ENCODE data around the gene RFTN1.

Gene RFTN1

DNA sequence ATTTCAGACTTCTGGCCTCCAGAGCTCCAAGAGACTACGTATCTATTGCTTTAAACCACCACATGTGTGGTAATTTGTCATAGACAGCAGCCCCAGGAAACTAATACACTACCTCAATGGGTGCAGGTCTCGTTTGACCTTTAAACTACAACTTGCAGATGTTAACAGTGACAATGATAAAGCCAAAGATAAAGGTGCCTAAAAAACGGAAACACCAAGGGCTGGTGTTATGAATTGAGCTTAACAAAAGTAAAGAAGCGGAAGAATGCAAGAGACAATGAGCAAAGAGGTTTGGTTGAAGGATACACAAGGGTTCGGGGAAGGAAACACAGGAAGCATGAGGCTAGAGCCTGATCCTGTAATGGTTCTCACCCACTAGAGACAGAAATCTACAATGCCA lies 50.8 kb downstream of the RFTN1 start:
- no peak for DNase-seq

DNA sequence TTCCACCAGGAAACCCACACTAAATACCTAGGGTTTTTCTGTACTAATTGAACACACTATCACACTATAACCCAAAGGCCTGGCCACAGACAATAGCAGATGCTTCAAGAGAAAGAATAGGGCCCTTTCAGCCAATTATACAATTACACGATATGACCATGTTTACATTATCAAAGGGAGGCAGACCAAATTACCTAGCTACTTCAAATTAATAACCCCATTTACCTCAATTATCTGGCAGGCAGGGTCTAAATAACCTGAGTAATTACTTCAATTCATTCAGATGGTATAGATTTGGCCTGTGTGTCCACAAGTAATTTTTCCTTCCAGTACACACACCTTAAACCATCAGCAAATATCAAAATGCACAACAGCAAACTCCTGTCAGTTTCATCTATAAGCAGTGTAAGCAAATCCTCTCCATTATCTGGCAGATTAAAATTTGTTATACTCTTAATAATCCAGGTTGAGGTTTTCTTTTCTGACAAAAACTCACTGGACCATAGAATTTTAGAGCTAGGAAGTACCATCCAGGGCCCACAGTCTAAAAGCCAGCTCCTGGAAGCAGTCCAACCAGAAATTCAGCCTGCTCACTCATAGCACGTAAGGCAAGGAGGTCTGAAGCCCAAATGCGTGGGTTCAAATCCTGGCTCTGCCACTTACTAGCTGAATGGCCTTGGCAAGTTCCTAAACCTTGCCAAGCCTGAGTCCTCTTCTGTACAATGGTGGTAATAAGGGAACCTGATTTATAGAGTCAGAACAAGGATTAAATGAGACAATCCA lies 51.8 kb downstream of the RFTN1 start:
- DNase-seq, result no peak

GRCh38 chr3:16460886-16461285 lies 52.6 kb downstream of the RFTN1 start:
- no peak for DNase-seq

- DNase-seq, result no peak
These were observed 53.2 kb downstream of the RFTN1 start for GRCh38 chr3:16460273-16460672.

DNA sequence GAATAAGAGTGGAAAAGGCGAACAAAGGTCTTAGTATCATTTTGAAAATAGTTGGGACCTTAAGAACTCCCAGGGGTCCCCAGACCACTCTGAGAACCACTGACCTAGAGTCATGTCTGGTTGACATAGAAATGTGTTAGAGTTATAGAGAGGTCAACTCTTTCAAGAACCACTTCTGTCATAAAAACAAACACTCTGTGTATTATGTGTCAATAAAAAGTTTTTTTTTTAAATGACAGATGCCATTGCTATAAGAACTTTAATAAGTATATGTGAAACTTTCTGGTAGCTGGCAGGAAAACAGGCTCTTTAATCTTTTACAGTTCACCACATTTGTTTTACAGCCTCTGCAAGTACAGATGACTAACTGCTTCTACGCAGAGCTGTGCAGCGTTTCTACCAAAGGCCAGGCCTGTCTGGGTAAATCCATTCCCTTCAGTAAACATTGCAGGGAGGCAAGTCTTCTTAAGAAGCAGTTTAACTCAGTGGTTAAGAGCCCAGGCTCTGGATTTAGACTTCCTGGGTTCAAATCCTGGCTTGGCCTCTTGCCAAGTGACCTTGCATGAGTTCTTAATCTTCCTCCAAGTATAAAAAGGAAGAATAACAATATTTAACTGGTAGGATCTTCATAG lies 56.6 kb downstream of the RFTN1 start:
- no peak for DNase-seq

DNA sequence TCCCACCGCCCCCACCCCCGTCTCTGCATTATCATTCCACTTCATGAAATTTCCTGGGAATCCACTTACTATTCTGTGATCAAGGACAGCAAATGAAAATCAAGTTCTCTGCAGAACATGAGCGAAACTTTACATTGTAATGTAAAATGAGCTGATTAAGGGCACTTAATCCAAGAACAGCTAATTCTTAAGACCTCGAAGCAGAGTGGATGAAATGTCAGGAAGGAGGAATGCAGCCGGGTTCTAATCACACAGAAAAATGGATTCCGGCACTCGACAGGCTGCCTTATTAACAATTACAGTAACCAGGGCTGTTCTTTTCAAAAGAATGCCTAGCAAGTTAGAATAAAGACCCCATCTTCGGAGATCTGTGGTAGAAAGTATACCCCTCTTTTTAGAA lies 57.5 kb downstream of the RFTN1 start:
- no peak for DNase-seq

GRCh38 chr3:16455001-16455400 lies 58.5 kb downstream of the RFTN1 start:
- no peak for DNase-seq

GRCh38 chr3:16452261-16452660 lies 61.2 kb downstream of the RFTN1 start:
- no peak for DNase-seq

DNA sequence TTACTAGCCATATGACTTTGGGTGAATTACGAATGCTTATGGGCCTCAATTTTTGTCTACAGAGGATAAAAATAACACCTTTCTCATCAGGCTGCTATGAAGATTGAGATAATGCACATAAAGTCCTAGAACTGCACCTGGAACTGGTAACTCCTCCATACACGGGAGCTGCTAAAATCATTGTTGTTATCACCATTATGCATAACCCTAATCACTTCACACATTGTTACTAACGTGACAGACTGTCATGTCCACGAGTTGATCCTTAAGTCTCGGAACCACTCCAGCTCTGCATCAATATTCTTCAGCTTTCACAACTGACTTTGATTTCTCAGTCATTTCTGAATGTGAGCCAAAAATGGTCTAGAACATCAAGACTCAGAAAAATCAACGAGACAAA lies 64.1 kb downstream of the RFTN1 start:
- no peak for DNase-seq

DNA sequence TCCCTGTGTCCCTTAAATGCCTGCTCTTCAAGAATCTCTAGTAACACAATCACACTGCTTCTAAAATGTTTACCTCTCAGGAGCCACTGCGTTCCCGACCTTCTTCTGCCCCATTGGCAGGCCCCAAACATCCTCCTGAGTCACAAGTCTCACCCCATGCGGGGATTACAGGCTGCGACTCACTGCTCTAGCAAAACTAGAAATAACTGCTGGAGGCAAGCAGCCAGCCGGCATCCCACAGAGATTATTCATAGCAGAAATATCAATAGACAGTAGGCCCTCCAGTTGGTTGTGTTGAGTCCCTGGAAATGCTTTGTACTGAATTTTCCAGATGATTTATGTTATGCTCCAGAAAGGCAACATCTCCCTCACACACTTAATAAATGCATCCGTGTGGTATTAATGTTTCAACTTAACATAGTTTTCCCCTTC lies 64.8 kb downstream of the RFTN1 start:
- DNase-seq, result no peak

GRCh38 chr3:16447135-16447534 lies 66.4 kb downstream of the RFTN1 start:
- DNase-seq, result peak; percentile 68

GRCh38 chr3:16444344-16444743 lies 69.2 kb downstream of the RFTN1 start:
- DNase-seq, result no peak

- DNase-seq, result no peak
These were observed 70.8 kb downstream of the RFTN1 start for GRCh38 chr3:16442730-16443129.

DNA sequence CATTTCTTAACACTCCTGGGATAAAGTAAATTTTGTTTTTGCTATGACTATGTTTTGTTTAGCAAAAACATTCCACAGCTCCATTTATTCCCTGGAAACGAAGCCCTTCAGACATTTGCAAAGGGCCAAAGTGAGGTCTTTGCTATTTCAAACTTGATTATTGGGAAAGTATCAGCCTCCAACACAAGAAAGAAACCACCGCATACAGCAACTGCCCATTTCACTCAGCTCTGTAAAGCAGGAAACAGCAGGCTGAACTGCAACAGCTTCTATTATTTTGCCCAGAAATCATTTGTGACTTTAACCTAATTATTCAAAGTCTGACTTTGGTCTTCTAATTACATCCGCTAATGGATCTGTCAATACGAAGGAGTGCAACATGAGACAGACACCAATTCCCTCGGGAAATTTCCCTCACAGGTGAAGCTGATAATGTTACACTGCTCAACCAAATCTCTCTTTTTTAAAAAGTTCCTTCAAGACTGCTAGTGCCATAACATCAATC lies 72.1 kb downstream of the RFTN1 start:
- DNase-seq, result no peak

- DNase-seq, result no peak
These were observed 73.4 kb downstream of the RFTN1 start for GRCh38 chr3:16439848-16440708.

- no peak for DNase-seq
These were observed 74.2 kb downstream of the RFTN1 start for GRCh38 chr3:16439163-16439847.

GRCh38 chr3:16437640-16438039 lies 75.9 kb downstream of the RFTN1 start:
- DNase-seq, result no peak

DNA sequence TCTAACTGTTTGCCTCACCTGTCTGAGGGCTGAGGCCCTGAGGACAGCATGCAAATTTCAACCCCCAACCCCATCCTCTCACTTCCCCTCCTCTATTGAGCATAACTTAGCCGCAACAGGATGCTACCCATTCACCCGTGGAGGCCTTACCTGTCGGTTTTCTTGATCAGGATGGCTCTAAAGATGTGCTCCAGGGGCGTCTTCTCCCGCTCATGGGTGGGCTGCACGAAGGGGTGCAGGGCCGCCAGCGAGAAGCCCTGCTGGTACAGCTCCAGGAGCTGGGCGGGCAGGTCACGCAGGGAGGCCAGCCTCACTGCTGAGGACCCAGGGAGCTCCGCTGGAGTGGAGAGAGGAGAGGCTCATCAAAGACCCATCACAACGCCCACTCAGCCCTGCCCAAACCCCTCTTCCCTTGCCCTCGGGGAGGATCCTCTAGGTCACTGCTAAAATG lies 79.8 kb downstream of the RFTN1 start:
- no peak for DNase-seq

- no peak for DNase-seq
These were observed 80.8 kb downstream of the RFTN1 start for GRCh38 chr3:16432714-16433113.

DNA sequence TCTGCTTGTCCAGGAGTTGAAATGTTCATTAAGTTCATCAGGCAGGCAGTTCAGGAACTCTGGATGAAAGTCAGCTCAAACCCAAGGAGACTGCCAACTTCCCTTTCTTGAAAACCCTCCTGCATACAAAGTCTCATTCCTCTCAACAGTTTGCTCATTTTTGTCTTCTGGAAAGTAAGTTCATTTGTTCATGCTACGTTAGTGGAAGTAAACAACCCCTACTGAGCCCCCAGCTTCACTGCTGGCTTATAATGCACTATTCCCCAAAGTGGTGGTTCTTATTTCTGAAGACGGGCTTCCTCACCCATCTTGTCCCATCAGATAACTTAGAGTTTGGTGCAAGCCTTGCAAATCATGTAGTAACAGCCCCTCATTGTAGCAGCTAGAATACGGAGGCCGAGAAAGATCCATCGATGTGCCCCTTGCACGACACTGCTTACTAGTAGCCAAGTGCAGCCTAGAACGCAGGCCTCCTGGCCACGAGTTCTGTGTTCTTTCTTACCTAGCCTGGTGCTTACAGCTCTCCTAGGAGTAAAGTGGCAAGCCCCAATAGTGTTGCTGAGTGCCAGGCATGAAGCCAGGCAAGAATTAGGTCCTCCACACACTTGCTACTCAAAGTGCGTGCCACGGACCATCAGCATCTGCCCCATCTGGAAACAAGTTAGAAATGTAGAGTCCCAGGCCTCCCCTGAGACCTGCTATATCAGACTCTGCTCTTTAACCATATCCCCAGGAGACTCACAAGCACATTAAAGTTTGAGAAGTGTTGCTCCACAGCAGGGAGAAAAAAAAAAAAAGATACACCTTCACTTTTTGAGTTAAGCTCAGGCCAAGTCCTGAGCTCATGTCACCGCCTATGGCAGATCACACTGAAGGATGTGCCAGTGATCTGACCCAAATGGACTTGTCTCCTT lies 82.5 kb downstream of the RFTN1 start:
- DNase-seq, result no peak

- DNase-seq, result no peak
These were observed 84.4 kb downstream of the RFTN1 start for GRCh38 chr3:16429086-16429485.

GRCh38 chr3:16428612-16429011 lies 84.9 kb downstream of the RFTN1 start:
- DNase-seq, result no peak

All from NCI-H1048 (cell line).